HG02642 (cell line): Measurements from ENCODE around the gene TCEA2.
"Not testable (repeated sequence)": the region's sequence is repeated elsewhere in the genome, so short reads cannot be mapped to it uniquely, and the experiment has no call there.

Experiments used
- ATAC-seq: cut with Tn5 transposase; IDR thresholded peaks from one replicate; pipeline ENCODE4 v1.9.1; 2021; ENCODE audit warnings: mild to moderate bottlenecking; ENCODE audit not compliant: unreplicated experiment, poor library complexity

The TCEA2 gene

DNA sequence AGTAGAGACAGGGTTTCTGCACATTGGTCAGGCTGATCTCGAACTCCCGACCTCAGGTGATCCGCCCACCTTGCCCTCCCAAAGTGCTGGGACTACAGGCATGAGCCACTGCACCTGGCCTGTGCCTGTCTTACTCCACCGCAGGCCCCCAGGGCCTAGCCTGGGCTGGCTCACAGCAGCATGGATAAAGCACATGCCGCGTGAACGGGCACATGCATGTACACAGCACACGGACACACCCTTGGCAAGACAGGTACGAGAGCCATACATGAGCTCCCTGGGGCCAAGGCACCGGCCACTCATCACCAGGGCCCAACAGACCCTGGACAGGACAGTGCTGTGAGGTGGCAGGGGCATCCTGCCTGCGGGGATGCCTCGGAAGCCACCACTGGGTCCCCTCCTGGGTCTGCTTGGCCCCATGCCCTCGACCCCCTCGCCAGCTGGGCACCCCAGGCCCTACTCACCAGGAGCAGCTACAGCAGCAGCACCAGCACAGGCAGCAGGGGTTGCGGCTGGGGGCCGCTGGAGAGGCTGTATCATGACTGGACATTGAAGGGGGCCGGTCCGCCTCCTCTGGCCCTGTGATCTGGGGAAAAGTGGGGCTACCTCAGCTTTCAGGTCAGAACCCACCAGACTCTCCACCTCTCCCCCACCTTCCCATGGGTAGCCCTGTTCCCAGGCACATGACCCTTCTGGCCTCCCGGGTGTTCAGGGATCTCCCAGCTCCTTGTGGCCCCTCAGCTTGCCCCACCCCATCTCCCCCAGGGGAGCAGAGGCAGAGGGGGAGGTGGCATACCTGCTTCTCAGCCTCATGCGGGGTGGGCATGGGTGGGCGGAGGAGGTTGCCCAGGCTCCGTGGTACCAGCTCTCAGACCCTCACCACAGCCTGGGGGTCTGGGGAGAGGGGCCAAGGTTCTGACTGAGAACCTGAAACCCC, 13.3 kb downstream of the TCEA2 start:
- no peak for ATAC-seq

DNA sequence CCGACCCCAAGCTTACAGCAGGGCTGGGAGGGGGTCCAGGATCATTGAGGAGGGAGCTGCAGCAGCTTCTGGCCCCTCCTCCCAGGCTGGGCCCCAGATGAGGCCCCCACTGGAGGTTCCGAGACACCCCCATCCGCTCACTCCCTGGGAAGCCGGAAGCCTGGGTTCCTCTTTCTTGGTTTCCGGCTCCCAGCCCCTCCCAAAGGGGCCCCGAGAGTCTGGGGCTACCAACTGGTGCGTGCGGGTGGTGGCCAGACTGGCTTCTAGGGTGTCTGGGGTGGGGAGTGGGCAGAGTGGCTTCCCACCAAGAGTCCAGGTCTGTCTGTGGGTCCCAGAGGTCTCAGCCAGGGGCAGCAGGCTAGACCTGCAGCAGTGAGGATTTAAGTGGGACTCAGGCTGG, 14.1 kb downstream of the TCEA2 start:
- ATAC-seq = no peak

DNA sequence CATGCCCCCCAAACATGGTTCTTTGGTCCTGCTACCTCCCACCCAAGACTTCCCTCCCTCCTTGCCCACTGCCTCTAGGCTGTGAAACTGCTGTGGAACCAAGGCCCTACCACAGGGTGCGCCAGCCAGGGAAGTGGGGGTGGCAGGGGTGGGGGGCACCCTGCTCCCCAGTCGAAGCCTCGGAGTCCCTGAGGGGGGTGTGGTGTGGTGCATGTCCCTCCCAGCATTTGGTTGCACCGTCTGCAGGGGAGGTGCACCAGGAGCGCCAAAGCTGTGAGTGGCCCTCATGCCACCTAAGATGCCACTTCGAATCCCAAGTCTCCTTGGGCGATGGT, 14.5 kb downstream of the TCEA2 start:
- no peak for ATAC-seq

DNA sequence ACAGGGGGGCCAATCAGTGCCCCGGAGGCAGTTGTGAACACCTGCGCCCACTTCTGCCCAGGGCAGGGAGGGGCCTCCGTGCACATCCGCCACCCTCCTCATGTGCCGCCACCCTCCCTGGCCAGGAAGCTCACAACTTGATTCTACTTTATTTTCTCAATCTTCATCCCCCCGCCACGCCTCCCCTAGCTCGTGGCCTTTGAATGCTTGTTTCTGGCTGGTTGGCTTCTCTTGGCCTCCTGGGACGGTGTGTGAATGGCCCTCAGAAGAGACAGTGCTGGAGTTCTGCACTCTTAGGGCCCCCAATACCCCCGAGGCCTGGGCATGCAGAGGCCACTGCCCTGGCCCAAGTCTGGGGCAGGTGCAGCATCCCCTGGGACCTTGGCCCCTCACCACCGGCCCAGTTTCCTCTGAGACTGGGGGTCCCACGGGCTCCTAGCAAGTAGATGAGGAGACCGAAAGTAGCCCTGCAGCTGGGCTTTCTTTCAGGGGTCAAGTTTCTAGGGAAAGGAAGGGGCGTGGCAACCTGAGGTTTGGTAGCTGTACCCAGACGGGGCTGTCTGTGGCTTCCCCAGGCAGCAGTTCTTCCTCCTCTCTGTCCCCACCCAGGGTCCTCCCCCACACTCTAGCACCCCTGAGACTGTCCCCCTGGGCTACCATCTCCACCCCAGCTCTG, 15.0 kb downstream of the TCEA2 start:
- ATAC-seq = no peak

DNA sequence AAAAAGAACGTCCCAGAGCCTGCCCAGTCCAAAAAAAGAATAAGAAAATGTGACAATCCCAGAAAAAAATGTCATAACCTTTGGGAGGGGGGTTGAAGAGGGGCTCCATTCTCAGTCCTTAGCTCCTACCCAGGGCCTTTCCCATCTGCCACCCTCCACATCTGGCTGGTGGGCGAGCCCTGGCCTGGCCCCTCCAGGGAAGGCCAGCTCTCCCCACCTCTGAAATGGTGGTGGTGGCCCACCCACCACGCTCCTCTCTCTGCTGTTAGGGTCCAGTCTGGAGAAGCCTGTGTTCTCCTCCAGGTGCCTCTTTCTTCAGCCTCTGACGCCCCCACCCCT, 15.9 kb downstream of the TCEA2 start:
- no peak for ATAC-seq

DNA sequence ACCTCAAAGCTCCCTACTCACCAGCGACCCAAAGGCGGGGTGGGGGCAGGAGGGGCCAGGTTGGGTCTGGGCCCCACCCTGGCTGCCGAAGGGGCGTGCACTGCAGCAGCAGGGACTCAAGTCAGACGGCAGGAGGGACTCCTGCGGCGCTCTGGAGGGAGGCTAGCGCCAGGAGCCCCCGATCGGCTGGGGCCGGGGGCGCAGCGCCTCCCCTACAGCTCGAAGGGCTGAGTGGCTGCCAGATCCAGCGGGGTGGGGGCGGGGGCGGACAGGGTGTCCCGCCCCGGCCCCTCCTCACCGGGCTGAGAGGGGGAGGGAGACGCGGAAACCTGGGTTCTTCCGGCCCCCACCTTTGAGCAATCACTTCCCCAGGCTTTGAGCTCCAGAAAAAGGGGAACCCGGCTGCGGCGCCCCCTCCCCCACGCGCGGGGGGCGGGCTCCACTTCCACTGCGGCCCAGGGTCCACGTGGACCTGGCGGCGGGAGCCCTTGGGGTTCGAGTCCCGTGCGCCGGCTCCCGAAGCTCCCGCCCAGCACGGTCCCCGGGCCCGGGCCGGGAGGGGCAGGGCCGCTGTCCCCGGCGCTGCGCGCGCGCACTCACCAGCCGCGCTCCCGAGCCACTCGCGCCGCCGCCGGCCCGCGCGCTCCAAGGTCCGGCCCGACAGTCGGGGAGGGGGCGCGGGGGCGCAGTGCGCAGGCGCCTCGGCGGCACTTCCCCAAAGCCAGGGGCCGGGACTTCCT, 16.4 kb downstream of the TCEA2 start, which contains the start of gene RGS19:
Gene RGS19, minus strand, starts transcription at position 246 of the 740 bp plus-strand sequence. CDS start 2,632 bp downstream, outside the sequence.
- ATAC-seq = peak; percentile 45

DNA sequence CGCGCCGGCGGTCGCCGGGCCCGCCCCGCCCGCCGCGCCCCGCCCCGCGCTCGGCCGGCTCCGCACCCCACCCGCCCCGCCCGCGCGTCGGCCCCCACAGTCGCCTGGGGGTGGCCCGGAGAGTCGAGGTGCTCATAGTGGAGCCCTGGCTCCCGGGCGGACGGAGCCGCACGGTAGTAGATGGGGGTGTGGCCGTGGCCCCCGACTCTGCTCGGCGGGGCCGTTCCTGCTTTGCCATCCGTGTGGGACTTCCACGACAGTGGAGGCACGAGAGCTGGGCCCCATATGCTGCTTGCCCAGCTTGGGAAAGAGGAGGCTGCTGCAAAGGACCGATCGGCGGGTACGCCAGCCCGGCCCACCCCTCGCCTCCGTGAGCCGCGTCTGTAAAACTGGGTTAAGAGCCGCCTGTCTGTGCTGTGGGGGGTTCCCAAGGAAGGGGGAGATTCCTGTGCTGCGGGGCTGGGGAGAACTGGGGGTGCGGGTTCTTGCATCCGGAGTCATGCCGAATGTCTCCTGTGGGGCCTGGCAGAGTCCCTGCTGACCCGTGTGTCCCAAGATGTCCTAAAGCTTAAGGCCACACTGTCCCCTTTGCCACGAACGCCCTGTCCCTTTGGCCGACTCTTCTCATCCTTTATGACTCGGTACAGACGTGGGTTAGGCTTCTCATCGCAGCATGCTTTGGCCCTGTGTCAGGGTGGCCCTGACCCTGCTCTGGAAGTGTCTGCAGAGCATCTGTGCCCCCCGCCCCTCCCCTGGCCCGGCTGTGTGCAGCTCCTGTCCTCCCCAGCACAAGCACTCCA, 17.2 kb downstream of the TCEA2 start, which contains the start of gene OPRL1:
Gene OPRL1, plus strand, starts transcription at position 70 of the 800 bp plus-strand sequence. CDS start 12,639 bp downstream, outside the sequence.
- ATAC-seq = no peak

DNA sequence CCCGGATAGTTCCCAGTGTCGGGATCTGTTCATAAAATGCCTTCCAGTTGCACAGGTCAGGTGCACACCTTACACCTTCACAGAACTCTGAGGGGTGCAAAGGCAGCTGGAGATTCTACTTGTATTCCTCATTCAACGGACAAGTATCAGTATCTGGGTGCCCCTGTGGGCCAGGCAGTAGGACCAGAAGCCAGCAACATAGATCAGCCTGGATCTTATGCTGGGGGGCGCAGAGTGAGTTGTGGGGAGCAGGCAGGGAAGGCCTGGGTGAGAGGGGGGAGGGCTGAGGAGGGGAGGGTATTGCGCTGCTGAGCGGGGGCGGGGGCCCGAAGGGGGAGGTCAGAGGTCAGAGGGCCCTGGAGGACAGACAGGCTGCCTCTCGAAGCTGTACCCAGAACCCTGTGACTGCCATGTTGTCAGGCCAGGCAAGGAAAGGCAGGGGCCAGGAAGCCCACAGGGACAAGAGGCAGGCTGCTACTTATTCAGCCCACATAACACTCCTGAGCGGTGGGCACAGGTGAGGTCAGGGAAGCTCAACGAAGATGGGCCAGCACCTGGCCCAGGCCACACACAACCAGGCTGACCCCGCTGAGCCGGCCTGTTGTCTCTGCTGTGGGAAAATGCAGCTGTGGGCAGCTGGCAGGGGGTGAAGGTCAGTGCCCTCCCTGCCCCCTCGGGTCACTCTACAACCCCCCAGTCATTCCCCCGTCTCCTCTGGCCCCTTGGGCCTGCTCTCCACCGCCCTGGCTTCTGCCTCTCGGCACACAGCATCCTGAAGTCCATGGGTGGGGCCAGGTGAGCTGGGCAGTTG, 18.0 kb downstream of the TCEA2 start:
- ATAC-seq = no peak

DNA sequence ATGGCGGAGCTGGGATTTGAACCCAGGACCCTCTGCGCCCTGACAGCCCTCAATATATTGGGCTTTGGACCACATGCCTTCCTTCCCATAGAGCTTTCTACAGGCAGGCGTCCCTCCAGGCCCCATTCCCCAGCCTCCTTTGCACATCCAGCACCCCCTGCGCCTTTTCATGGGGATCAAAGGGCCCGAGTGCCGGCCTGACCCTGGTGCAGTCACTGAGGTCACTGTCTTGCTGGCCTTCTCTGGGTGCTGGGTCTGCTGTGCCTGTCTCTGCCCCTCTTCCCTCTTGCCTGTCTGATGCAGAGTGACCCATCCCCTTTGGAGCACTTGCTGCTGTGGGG, 18.6 kb downstream of the TCEA2 start:
- no peak for ATAC-seq

DNA sequence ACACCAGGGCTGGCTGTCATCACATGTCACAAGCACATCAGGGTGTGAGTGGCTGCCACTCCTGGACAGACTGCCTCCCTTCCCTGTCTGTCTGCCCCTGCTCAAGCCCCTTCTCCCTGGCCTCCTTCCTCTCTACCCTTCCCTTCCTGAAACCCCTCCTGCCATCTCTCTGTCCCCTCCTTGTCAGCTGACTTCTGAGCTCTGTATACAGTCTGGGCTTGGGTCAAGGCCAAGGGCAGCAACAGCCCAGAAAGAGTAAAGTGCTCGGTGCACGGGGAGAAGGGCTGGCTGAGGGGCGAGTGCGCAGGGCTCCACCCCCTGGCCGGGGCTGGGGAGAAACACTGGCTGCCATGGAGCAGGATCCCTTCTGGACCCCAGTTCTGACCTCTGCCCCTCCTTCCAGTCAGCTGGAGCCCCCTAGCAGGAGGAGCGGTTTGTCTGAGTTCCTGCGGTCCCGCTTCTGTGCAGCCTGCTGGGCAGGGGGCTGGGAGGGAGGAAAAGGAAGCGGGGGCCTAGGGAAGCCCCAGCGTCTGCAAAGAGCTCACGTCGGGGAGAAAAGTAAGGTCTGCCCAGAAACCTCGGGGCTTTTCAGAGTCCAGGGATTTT, 19.2 kb downstream of the TCEA2 start:
- no peak for ATAC-seq

DNA sequence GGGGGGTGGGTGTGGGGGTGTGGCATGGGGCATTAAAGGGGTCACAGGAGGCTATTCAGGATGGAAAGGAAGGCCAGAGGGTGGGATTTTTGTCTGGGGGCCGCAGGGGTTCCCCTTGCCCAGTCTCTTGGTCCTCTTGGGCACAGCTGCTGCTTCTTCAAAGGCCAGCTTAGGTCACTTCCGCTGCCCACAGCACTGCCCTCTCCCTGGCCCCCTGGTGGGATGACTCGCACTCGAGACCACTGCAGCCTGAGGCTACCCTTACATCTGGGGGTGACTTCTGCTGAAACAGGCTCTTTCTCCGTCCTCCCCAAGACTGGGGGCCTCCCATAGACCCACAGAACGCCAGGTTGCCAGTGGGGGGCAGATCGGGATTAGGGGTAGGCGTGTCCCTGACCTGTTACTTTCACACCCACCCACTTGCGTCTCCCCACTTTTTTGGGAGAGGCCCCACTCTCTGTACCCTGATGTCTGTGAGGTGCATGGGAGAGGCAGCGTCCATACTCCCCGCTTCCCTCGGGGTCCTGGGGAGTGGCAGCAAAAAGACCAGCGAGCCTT, 19.9 kb downstream of the TCEA2 start:
- no peak for ATAC-seq

DNA sequence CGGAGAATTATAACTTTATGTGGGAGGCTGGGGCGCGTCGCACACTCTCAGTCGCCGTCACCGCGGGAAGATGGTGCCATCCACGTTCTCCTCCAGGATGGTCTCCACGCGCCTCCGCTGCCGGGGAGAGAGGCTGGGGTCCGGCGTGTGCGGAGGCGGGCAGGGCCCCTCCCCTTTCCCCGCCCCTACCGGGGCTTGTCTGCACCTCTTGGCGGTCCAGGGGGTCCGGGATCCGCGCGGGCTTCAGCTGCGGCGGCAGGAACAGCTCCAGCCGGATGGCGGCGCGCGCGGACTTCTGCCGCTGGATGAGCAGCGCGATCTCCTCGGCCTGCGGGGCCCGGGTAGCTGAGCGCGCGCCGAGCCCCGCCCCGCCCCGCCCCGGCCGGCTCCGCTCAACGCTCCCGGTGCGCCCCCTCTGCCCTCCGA, 20.4 kb downstream of the TCEA2 start:
- ATAC-seq = no peak

DNA sequence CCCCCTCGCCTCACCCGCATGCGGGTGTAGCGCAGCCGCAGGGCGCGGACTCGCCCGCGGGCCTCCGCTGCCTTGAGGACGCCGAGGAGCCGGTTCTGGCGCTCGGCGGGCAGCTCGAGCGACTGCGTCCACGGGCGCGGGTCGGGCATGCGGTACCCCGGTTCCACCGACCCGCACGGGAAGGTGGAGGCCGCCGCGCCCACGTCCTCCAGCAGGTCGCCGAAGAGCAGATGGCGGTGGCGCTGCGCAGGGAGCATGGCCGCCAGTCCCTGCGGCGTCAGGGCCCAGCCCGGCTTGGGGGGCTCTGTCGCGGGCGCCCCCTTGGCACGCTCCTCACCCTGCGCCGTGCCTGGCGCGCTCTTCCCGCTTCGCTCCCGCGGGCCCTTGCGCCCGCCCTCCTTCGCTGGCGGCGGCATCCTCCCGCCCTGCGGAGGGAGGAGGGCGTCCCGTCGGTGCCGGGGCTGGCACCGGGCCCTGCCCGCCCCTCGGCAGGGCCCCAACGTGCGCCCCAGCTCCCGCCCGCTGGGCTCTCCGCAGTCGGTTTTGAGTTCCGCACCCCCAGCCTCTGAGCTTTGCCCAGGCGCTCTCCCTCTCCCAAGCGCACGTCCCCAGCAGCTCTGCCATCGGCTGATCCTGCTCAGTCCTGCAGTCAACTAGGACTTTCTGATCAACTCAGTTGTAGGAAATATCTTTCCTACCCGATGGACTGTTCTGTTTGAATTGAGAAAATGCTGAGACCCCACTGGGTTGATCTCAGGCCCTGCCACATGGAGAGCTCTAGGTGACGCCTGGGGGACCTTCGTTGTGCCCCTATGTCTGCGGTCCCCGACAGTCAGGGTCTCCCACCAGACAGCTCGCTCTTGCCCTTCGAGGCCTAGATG, 21.0 kb downstream of the TCEA2 start, which contains the start of gene LKAAEAR1:
Gene LKAAEAR1, minus strand, starts transcription at position 595 of the 881 bp plus-strand sequence. Its CDS starts 179 bp downstream, at position 416.
- no peak for ATAC-seq

DNA sequence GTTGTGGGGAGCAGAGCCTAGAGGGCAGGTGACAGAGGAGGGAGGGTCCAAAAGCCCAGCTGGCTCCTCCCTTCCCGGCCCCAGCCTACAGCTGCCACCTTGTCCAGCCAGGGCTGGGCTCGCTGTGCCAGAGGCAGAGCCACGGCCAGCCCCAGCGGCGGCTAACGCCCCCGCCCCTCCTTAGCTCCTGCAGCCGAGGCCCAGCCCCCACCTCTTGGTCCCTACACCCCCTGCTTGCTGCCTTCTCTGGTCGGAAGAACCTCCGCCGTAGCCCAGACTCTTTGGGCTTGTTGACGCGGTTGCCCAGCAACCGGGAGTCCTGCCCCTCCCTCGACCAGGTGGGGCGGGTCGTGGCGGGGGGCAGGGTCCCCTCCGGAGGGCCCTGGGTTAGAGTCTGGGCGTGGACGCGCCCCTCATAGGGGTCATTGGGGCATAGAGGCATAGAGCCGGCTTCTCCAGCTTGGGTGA, 21.7 kb downstream of the TCEA2 start:
- ATAC-seq = no peak

DNA sequence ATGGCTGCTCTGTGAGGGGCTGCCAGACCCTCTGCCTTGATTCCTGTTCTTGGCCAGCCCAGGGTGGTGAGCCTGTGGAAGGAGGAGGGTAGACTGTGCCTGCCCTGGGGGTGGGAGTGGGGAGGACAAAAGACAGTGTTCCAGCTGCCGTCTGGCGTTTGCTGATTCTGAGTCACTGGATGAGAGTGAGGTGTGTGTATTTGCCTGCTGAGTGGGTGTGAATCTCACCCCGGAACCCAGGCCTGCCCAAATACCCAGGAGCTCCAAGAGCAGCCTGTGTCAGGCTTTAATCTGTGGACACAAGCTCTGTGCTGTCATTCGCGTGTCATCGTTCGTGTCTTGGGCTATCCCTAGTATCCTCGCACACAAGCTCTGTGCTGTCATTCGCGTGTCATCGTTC, 23.8 kb downstream of the TCEA2 start:
- no peak for ATAC-seq

DNA sequence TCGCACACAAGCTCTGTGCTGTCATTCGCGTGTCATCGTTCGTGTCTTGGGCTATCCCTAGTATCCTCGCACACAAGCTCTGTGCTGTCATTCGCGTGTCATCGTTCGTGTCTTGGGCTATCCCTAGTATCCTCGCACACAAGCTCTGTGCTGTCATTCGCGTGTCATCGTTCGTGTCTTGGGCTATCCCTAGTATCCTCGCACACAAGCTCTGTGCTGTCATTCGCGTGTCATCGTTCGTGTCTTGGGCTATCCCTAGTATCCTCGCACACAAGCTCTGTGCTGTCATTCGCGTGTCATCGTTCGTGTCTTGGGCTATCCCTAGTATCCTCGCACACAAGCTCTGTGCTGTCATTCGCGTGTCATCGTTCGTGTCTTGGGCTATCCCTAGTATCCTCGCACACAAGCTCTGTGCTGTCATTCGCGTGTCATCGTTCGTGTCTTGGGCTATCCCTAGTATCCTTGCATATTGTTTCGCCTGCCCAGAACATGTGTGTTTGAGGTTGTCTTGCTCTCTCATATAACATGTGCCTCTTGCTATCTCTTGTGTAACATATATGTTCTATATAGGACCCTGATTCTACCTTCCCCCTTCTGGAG, 24.3 kb downstream of the TCEA2 start:
- not testable (repeated sequence) for ATAC-seq

DNA sequence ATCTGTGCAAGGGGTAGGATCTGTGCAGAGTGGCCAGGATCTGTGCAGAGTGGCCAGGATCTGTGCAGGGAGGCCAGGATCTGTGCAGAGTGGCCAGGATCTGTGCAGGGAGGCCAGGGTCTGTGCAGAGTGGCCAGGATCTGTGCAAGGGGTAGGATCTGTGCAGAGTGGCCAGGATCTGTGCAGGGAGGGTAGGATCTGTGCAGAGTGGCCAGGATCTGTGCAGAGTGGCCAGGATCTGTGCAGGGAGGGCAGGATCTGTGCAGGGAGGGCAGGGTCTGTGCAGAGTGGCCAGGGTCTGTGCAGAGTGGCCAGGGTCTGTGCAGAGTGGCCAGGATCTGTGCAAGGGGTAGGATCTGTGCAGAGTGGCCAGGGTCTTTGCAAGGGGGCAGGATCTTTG, 25.6 kb downstream of the TCEA2 start:
- not testable (repeated sequence) for ATAC-seq
